Fibroblast of lung (primary cell): ENCODE results near the gene PGLYRP4.

Experiments
- CTCF ChIP-seq, 2 donors: IDR thresholded peaks in 1 of 2; conservative IDR thresholded peaks in 1 of 2; 1 replicate in 1 of 2; 2 replicates in 1 of 2; pipeline ENCODE4 v1.5.1; 2011 to 2012; ENCODE audit warnings: low read length in 2 of 2, control low read depth in 1 of 2, inconsistent platforms in 1 of 2, low read depth in 1 of 2, mild to moderate bottlenecking in 1 of 2
- EZH2 ChIP-seq: IDR thresholded peaks from 2 replicates; pipeline ENCODE4 v1.5.1; 2012; ENCODE audit warnings: low read length, control low read depth, mild to moderate bottlenecking; ENCODE audit errors: missing control alignments

GRCh38 chr1:153293851-153294250 is 54.8 kb downstream of the PGLYRP4 start:
- TF ChIP-seq CTCF (conservative IDR thresholded peaks at IDR 0.05 in 1 of 2, IDR thresholded peaks at IDR 0.05 in 1 of 2; ENCODE audit: low read depth in 1 of 2, low read length in 2 of 2), result no peak
- no peak for TF ChIP-seq EZH2
